ENCODE data around the gene MOSPD3.

Gene MOSPD3

GRCh38 chr7:100591596-100591995, 20.7 kb upstream of the MOSPD3 start:
- no peak for DNase-seq (ENCODE audit: low read depth in 2 of 2)

- DNase-seq (ENCODE audit: low read depth in 2 of 2): no peak
Observed at GRCh38 chr7:100595188-100595587, 17.2 kb upstream of the MOSPD3 start.

- DNase-seq (ENCODE audit: low read depth in 2 of 2): no peak
Observed at GRCh38 chr7:100598425-100598824, 13.9 kb upstream of the MOSPD3 start.

- no peak for DNase-seq (ENCODE audit: low read depth in 2 of 2)
Observed at GRCh38 chr7:100599911-100600729, 12.2 kb upstream of the MOSPD3 start.

DNA sequence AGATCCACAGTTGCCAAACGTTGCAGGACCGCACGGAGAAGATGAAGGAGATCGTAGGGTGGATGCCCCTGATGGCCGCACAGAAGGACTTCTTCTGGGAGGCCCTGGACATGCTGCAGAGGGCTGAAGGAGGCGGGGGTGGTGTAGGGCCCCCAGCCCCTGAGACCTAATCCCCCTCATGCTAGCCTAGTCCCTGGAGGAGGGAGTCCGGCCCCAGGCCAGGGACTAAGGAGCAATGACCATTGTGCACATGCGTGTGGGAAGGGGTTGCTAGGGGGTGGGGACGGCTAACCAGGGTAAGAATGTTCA, 11.7 kb upstream of the MOSPD3 start:
- DNase-seq (ENCODE audit: low read depth in 2 of 2): no peak

DNA sequence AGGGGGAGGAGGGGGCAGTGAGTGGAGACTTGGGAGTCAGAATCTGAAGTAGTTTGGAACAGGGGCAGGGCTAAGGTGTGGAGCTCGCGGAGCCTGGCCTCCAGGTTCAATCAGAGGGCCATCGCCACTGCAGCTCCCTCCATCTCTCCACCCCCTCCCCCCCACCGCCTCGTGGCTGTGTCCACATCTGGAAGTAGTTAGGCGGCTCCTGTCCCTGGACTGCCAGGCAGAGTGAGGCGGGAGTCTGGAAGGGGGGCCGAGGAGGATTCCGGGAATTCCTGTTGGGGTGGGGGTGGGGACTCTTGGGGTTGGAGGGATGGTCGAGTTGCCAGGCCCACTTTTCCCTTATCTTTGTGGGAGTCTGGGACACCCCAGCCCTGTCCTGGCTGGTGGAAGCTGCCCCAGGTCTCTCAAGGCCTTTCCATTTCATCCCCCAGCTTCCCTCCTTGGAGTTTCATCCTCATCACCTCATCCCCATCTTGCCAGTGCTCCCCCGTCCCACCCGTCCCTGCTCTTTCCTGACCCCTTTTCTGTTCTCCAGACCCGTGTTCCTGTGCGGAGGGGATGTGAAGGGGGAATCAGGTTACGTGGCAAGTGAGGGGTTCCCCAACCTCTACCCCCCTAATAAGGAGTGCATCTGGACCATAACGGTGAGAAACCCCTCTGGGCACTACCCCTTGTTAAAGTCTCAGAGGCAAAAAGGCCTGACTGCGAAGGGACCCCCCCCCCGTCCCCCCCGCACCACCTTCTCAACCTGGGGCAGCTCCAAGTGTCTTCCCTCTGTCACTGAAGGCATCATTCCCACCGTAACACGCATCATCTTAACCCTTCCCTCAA, 9.2 kb upstream of the MOSPD3 start:
- DNase-seq (ENCODE audit: low read depth in 2 of 2): no peak

DNA sequence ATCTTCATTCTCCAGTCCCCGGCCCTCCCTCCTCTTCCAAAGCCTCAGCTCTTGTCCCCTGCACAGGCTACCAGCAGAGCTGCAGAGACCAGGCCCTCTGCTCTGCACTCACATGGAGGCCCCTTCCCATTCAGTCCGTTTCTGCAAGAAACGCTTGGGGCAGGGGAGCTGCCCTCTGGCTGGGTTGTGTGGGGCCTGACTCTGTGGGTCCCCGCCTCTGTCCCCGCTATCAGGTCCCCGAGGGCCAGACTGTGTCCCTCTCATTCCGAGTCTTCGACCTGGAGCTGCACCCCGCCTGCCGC, 8.7 kb upstream of the MOSPD3 start:
- DNase-seq (ENCODE audit: low read depth in 2 of 2): no peak

- DNase-seq (ENCODE audit: low read depth in 2 of 2): peak in 1 of 2 donors; percentile 62
Observed at GRCh38 chr7:100604028-100604975, 8.0 kb upstream of the MOSPD3 start.

DNA sequence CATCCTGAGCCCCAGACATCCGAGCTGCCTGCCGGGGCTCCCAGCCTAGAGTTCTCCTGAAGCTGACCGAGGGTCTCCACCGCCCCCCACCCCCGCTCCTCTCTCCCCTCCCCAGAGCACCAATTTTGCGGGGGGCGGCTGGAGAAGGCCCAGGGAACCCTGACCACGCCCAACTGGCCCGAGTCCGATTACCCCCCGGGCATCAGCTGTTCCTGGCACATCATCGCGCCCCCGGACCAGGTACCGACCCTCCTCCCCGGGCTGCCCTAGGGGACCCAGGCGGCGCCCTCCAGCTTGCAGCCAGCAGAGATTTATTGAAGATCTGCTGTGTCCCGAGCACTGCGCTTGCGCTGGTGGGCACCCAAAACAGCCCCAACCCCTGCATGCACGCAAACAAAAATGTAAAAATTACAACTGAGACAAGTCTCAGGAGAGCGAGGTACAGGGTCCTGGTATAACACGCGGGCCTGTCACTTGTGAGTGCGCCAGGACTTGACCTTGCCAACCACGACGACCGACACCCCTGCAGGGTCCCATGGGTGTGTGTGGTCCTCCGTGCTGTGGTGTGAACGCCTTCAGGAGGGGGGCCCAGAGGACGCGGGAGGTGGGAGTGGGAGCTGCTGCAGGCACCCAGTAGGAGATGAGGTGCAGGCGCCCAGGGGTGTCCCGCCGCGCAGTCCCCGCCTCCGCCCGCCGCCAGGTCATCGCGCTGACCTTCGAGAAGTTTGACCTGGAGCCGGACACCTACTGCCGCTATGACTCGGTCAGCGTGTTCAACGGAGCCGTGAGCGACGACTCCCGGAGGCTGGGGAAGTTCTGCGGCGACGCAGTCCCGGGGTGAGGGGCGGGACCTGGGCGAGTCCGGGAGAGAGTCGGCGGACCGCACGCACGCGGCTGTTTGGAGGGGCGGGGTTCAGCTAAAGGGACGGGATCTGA, 7.1 kb upstream of the MOSPD3 start:
- no peak for DNase-seq (ENCODE audit: low read depth in 2 of 2)

DNA sequence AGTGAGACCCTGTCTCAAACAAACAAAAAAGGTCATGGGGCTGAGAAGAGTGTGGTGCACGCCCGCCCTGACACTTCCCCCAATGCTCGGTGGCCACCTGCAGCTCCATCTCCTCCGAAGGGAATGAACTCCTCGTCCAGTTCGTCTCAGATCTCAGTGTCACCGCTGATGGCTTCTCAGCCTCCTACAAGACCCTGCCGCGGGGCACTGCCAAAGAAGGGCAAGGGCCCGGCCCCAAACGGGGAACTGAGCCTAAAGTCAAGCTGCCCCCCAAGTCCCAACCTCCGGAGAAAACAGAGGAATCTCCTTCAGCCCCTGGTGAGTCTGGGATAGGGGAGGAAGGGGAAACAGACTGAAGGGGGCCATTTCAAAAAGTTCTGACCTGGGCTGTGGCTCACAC, 6.0 kb upstream of the MOSPD3 start:
- DNase-seq (ENCODE audit: low read depth in 2 of 2): no peak

- DNase-seq (ENCODE audit: low read depth in 2 of 2): no peak
Observed at GRCh38 chr7:100607111-100607510, 5.2 kb upstream of the MOSPD3 start.

GRCh38 chr7:100609958-100610357, 2.4 kb upstream of the MOSPD3 start:
- DNase-seq (ENCODE audit: low read depth in 2 of 2): no peak

- no peak for DNase-seq (ENCODE audit: low read depth in 2 of 2)
Observed at GRCh38 chr7:100612730-100613390, 520 bp downstream of the MOSPD3 start.

DNA sequence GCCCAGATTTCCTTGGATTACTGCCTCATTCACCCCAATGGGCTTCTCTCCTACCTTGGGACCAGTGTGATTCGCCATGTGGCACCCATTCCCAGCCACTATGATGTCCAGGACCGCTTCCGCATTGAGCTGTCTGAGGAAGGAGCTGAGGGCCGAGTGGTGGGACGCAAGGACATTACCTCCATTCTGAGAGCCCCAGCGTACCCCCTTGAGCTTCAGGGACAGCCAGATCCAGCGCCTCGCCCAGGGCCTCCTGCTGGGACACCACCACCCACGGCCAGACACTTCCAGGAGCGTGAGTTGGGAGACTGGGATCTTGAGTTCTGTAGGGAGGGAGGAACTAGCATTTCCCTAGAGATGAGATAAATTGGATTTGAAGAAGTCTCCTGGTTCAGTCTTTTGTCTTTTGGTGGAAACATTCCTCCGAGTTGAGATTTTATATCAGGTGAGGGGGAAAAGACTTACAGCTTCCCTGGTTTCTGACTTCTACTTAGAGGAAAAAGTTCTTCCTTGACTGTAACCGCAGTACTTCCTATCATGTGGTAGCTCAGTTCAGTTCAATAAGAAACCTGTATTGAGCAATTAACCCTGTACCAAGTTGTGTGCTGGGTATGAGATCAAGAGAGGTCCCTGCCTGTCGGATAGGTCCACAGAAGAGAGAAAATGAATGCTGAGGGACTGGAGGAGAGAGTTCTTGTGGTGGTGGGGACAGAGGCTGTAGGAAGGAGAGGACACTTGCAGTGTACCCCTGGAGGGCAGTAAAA, 1.3 kb downstream of the MOSPD3 start:
- DNase-seq (ENCODE audit: low read depth in 2 of 2): no peak

DNA sequence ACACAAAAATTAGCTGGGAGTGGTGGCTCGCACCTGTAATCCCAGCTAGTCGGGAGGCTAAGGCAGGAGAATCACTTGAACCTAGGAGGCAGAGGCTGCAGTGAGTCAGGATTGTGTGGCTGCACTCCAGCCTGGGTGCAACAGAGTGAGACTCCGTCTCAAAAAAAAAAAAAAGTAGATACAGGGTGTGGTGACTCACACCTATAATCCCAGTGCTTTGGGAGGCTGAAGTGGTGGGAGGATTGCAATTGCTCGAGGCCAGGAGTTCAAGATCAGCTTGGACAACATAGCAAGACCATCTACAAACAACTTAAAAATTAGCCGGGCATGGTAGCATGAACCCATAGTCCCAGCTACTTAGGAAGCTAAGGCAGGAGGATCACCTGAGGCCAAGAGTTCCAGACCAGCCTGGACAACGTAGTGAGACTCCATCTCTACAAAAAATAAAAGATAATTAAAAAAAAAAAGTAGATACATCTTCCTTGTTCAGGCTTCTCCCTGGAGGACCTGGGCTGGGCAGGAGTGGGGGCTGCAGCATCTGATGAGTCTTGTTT, 2.0 kb downstream of the MOSPD3 start:
- no peak for DNase-seq (ENCODE audit: low read depth in 2 of 2)

DNA sequence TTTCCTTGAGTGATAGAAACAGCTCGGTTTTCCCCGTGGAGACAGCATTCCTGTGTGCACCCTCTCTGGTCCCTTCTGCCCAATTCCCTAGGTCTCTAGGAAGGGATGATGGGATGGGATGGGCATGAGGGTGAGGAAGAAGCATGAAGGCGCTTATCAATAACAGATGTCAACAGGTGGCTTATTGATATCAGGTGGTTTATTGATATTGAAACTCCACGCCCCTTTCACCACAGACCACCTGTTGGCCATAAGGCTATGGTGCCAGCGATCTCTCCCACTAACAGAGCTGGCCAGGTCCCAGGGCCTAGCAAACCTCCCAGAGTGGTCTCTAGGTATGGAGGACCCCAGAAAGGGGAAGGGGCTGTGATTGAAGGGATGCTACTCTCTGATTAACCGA, 7.9 kb downstream of the MOSPD3 start:
- DNase-seq (ENCODE audit: low read depth in 2 of 2): no peak

DNA sequence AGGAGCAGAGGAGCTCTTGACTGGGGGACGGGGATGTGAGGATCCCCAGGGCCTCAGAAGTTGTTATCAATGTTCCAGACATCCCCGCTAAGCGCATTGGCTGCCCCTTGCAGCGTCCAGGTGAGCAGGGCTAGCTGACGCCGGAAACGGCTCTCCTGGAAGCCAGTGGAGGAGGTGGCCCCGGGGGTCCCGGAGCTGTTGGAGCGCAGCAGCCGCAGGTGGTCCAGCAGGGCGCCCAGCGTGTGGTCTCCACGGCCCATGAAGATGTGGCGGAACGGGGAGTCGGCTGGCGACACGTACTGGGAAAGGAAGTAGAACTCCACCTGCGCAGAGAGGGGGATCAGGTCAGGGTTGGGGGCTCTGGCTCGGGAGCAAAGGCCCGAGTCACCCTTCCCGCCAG, 8.5 kb downstream of the MOSPD3 start:
- DNase-seq (ENCODE audit: low read depth in 2 of 2): no peak

GRCh38 chr7:100621554-100621953, 9.2 kb downstream of the MOSPD3 start:
- DNase-seq (ENCODE audit: low read depth in 2 of 2): no peak

DNA sequence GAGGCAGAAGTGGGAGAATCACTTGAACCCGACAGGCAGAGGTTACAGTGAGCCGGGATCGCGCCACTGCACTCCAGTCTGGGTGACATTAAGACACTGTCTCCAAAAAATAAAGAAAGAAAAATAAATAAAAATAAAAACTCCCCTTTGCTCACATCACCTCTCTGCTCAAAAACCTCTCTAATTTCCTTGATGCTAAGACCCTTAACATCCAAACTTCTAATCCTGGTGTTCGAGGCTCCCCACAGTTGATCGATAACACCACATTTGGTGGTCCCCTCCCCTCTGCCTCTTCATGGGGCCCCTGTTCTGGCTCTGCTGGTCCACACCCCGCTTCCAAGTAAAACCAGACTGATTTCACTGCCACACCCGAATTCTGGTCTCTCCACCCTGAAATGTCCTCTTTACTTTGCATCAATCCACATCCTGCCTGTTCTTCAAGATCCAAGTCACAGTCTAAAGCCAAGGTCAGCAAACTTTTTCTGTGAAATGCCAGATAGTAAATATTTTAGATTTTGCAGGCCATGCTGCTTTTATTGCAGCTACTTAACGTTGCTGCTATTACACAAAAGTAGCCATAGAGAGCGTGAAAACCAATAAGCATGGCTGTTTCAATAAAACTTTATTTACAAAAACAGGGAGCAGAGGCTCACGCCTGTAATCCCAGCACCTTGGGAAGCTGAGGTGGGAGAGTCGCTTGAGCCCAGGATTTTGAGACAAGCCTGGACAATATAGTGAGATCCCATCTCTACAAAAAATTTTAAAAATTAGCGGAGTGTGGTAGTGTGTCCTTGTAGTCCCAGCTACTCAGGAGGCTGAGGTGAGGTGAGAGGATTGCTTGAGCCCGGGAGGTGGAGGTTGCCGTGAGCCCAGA, 11.8 kb downstream of the MOSPD3 start:
- no peak for DNase-seq (ENCODE audit: low read depth in 2 of 2)
